HepG2 (cell line): ENCODE data around the gene PRR4. TPM values are rescaled to one million over a fixed set of nuclear protein-coding genes. Genes with fewer than 3 reads are reported as not detected.

Source experiments
- ARNT2 ChIP-seq: sonication (generic); formaldehyde crosslinking; IDR thresholded peaks from 2 replicates; pipeline ENCODE4 v1.8.0; 2022; ENCODE audit warnings: mild to moderate bottlenecking, low read depth, missing genetic modification reagents, moderate library complexity
- ATF7-NPFF ChIP-seq: sonication (generic); formaldehyde crosslinking; IDR thresholded peaks from 2 replicates; pipeline ENCODE4 v1.8.1; 2023; ENCODE audit warnings: mild to moderate bottlenecking, low read depth, missing genetic modification reagents, moderate library complexity
- DMAP1 ChIP-seq: IDR thresholded peaks from 2 replicates; pipeline ENCODE4 v1.6.1; 2016
- FLYWCH1 ChIP-seq: sonication (generic); formaldehyde crosslinking; IDR thresholded peaks from 2 replicates; pipeline ENCODE4 v1.8.1; 2023; ENCODE audit warnings: mild to moderate bottlenecking, missing genetic modification reagents
- FOXJ3 ChIP-seq: sonication (generic); formaldehyde crosslinking; IDR thresholded peaks from 2 replicates; pipeline ENCODE4 v1.4.0; 2020; ENCODE audit warnings: missing genetic modification reagents, mild to moderate bottlenecking, borderline replicate concordance
- HNF1A ChIP-seq, 2 experiments: sonication (generic) in 1 of 2; formaldehyde crosslinking in 1 of 2; IDR thresholded peaks; 2 replicates each; pipeline versions ENCODE4 v1.4.0 to v1.6.1; 2016 to 2020; ENCODE audit warnings: borderline replicate concordance in 1 of 2, low read depth in 1 of 2, mild to moderate bottlenecking in 1 of 2, missing genetic modification reagents in 1 of 2
- HOXA3 ChIP-seq: sonication (generic); formaldehyde crosslinking; IDR thresholded peaks from 2 replicates; pipeline ENCODE4 v1.5.0; 2020; ENCODE audit warnings: missing genetic modification reagents
- KLF16 ChIP-seq, 2 experiments: sonication (generic) in 1 of 2; formaldehyde crosslinking in 1 of 2; IDR thresholded peaks; 2 replicates each; pipeline versions ENCODE4 v1.6.1 to v1.8.0; 2016 to 2023; ENCODE audit warnings: missing genetic modification reagents in 2 of 2, missing compliant biosample characterization in 1 of 2
- MEIS2 ChIP-seq: sonication (generic); formaldehyde crosslinking; IDR thresholded peaks from 2 replicates; pipeline ENCODE4 v1.9.0; 2021; ENCODE audit warnings: mild to moderate bottlenecking, missing genetic modification reagents
- NCOA5 ChIP-seq: sonication (generic); formaldehyde crosslinking; IDR thresholded peaks from 2 replicates; pipeline ENCODE4 v1.4.0; 2020; ENCODE audit warnings: missing genetic modification reagents
- SCMH1 ChIP-seq: sonication (generic); formaldehyde crosslinking; IDR thresholded peaks from 2 replicates; pipeline ENCODE4 v1.9.0; 2021; ENCODE audit warnings: missing genetic modification reagents, mild to moderate bottlenecking, borderline replicate concordance
- SP5 ChIP-seq: IDR thresholded peaks from 2 replicates; pipeline ENCODE4 v1.6.1; 2016; ENCODE audit warnings: low read depth, borderline replicate concordance
- SRF ChIP-seq: IDR thresholded peaks from 2 replicates; pipeline ENCODE4 v1.6.1; 2011; ENCODE audit warnings: mild to moderate bottlenecking, low read depth, low read length, moderate library complexity
- TAF15 ChIP-seq: fragments of 200-400 bp; formaldehyde crosslinking; IDR thresholded peaks from one replicate; pipeline ENCODE4 v1.6.1; 2018; ENCODE audit warnings: mild to moderate bottlenecking, low read depth, low read length; ENCODE audit not compliant: poor library complexity, severe bottlenecking
- ZKSCAN1 ChIP-seq: fragments of 150-350 bp; IDR thresholded peaks from 2 replicates; pipeline ENCODE4 v1.6.1; 2014; ENCODE audit warnings: low read length
- ZNF136 ChIP-seq: sonication (generic); formaldehyde crosslinking; IDR thresholded peaks from 2 replicates; pipeline ENCODE4 v1.8.1; 2022; ENCODE audit warnings: low read depth, mild to moderate bottlenecking, moderate library complexity, missing genetic modification reagents
- ZNF253 ChIP-seq: sonication (generic); formaldehyde crosslinking; IDR thresholded peaks from 2 replicates; pipeline ENCODE4 v1.8.0; 2022; ENCODE audit warnings: mild to moderate bottlenecking, missing genetic modification reagents, borderline replicate concordance
- ZNF275 ChIP-seq: sonication (generic); formaldehyde crosslinking; IDR thresholded peaks from 2 replicates; pipeline ENCODE4 v1.8.0; 2022; ENCODE audit warnings: missing genetic modification reagents, mild to moderate bottlenecking, inconsistent platforms, borderline replicate concordance
- ZNF432 ChIP-seq: sonication (generic); formaldehyde crosslinking; IDR thresholded peaks from 2 replicates; pipeline ENCODE4 v1.5.0; 2020; ENCODE audit warnings: missing genetic modification reagents, mild to moderate bottlenecking, borderline replicate concordance
- ZNF598 ChIP-seq: sonication (generic); formaldehyde crosslinking; IDR thresholded peaks from 2 replicates; pipeline ENCODE4 v1.5.1; 2020; ENCODE audit warnings: mild to moderate bottlenecking, missing genetic modification reagents, borderline replicate concordance
- ZNF720 ChIP-seq: sonication (generic); formaldehyde crosslinking; IDR thresholded peaks from 2 replicates; pipeline ENCODE4 v1.4.0; 2020; ENCODE audit warnings: missing genetic modification reagents
- ZNF766 ChIP-seq: sonication (generic); formaldehyde crosslinking; IDR thresholded peaks from 2 replicates; pipeline ENCODE4 v1.5.0; 2020; ENCODE audit warnings: missing genetic modification reagents, borderline replicate concordance
- ZNF83 ChIP-seq: sonication (generic); formaldehyde crosslinking; IDR thresholded peaks from 2 replicates; pipeline ENCODE4 v1.4.0; 2020; ENCODE audit warnings: missing genetic modification reagents, mild to moderate bottlenecking, borderline replicate concordance
- polyA plus RNA-seq, 8 experiments: library from polyadenylated mRNA; depleted of rRNA in 3 of 8; stranded (reverse) in 7 of 8; unstranded in 1 of 8; fragments of >200 nt; fragmentation: Illumina TruSeq in 4 of 8; extraction: Trizol in 4 of 8; gene quantifications; 2 replicates each; pipeline versions ENCODE4 v1.2.1 to v1.2.3, GENCODE V29; 2011 to 2016; ENCODE audit warnings: low read depth in 4 of 8, missing spikeins in 1 of 8, mixed read lengths in 1 of 8; ENCODE audit not compliant: insufficient read depth in 1 of 8
- total RNA-seq, 5 experiments: library from RNA; depleted of rRNA; stranded (reverse); fragments of >200 nt; fragmentation: Illumina TruSeq; extraction: Trizol; gene quantifications; 2 replicates each; pipeline ENCODE4 v1.2.3, GENCODE V29; 2016; ENCODE audit warnings: low read depth in 1 of 5
- TF ChIP-seq, protein P1 (sequence below): sonication (generic); formaldehyde crosslinking; IDR thresholded peaks from 2 replicates; pipeline ENCODE4 v1.4.0; 2020; ENCODE audit warnings: missing genetic modification reagents

PRR4 gene
- total and polyA plus RNA-seq, 2 of the 13 experiments (the other 11 are each of a cell fraction or from before 2014, with no cell fraction given) = 2.3 to 5.4 TPM

- no peak for TF ChIP-seq TAF15
- TF ChIP-seq ZNF598 = no peak
- TF ChIP-seq DMAP1 (CRISPR knock-in tag) = peak; percentile 76
- TF ChIP-seq ARNT2 (CRISPR knock-in tag) = peak; percentile 19; the same call in 1 of the 2 replicates
- TF ChIP-seq, protein P1, sequence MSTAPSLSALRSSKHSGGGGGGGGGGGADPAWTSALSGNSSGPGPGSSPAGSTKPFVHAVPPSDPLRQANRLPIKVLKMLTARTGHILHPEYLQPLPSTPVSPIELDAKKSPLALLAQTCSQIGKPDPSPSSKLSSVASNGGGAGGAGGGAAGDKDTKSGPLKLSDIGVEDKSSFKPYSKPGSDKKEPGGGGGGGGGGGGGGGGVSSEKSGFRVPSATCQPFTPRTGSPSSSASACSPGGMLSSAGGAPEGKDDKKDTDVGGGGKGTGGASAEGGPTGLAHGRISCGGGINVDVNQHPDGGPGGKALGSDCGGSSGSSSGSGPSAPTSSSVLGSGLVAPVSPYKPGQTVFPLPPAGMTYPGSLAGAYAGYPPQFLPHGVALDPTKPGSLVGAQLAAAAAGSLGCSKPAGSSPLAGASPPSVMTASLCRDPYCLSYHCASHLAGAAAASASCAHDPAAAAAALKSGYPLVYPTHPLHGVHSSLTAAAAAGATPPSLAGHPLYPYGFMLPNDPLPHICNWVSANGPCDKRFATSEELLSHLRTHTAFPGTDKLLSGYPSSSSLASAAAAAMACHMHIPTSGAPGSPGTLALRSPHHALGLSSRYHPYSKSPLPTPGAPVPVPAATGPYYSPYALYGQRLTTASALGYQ (CRISPR knock-in tag) = peak; percentile 94
- peak; percentile 90 for TF ChIP-seq HOXA3
- no peak for TF ChIP-seq NCOA5
- no peak for TF ChIP-seq FLYWCH1
- no peak for TF ChIP-seq ZNF432 (CRISPR knock-in tag)
- TF ChIP-seq FOXJ3 (CRISPR knock-in tag) = peak; percentile 89; the same call in 1 of the 2 replicates
- TF ChIP-seq ATF7-NPFF (CRISPR knock-in tag) = no peak
- TF ChIP-seq ZNF766 (CRISPR knock-in tag) = no peak
- no peak for TF ChIP-seq ZNF253 (CRISPR knock-in tag)
- peak in 1 of 2 experiments; percentile 93; a peak in 2 of 4 replicates for TF ChIP-seq KLF16 (CRISPR knock-in tag; IDR thresholded peaks at IDR 0.05)
- TF ChIP-seq ZKSCAN1 = no peak
- TF ChIP-seq SP5 = peak; percentile 54; the same call in 1 of the 2 replicates
- TF ChIP-seq MEIS2 (CRISPR knock-in tag) = peak; percentile 43; the same call in 1 of the 2 replicates
- TF ChIP-seq SRF = no peak
- no peak for TF ChIP-seq SCMH1 (CRISPR knock-in tag)
- TF ChIP-seq ZNF275 (CRISPR knock-in tag) = no peak
- no peak for TF ChIP-seq ZNF720 (CRISPR knock-in tag)
- TF ChIP-seq HNF1A (IDR thresholded peaks at IDR 0.05; ENCODE audit: low read depth) = peak; percentile 83
- TF ChIP-seq HNF1A (CRISPR knock-in tag; IDR thresholded peaks at IDR 0.05; ENCODE audit: borderline replicate concordance) = peak; percentile 92
- TF ChIP-seq ZNF83 (CRISPR knock-in tag) = no peak
- no peak for TF ChIP-seq ZNF136 (CRISPR knock-in tag)
Observed at GRCh38 chr12:10891937-10892336, 42.7 kb upstream of the PRR4 start (continued).
